MV-4-11 (cell line): ENCODE measurements around the gene YWHAG.
"Not testable (repeated sequence)": the region's sequence is repeated elsewhere in the genome, so short reads cannot be mapped to it uniquely, and the experiment has no call there.

Experiments used
- DNase-seq: peaks from one replicate; lab custom pipeline; 2025; lab: John Stamatoyannopoulos, UW

YWHAG gene

GRCh38 chr7:76318488-76319353 is 40.1 kb downstream of the YWHAG start:
- peak; percentile 93 for DNase-seq

DNA sequence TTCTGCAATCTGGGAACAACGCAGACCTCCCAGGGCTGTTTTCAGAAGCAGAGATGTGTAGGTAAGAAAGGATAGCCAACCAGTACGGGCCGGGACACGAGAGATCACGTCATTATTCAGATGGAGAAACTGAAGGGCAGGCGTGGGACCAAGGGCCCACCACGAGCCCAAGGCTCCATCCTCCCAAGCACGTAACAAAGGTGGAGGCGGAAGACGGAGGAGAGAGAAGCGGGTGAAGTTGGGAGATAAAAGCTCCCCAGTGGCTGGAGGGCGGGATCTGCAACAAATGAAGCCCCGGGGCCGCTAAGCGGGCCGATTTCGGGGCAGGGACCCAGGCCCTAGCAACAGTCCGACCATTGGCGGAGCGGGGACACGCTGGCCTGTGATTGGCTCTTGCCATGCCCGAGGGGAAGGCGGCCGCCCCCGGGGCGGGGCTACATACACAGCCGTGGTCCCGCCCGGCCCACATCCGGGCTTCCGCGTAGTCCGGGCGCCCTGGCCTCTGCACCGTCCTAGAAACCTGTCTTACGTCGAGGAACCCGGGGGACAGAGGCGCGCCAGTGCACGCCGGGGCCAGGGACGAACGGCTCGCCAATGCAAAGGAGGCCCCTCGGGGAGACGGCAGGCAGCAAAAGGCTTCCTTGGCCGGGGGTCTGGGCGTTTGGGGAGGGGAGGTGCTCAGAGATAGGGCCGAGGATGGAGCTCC is 40.9 kb downstream of the YWHAG start:
- peak; percentile 95 for DNase-seq

- no peak for DNase-seq
These were observed 41.6 kb downstream of the YWHAG start for GRCh38 chr7:76316984-76317781.

DNA sequence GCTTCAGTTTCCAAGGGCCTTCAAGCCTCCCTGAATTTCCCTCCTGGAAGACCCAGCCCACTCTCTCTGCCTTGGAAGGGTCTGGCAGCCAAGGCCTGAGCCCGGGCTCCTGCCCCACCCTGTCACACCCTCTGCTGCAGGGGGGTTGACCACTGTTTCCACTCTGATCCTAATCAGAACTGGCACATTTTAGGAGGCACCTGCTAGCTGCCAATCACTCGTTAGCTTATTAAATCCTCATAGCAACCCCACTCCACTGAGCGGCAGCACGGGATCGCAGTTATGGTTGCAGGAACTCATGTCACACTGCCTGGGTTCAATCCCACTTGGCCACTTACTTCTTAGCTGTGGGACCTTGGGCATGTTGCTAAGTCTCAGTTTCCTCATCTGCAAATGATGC is 43.4 kb downstream of the YWHAG start:
- DNase-seq: no peak

DNA sequence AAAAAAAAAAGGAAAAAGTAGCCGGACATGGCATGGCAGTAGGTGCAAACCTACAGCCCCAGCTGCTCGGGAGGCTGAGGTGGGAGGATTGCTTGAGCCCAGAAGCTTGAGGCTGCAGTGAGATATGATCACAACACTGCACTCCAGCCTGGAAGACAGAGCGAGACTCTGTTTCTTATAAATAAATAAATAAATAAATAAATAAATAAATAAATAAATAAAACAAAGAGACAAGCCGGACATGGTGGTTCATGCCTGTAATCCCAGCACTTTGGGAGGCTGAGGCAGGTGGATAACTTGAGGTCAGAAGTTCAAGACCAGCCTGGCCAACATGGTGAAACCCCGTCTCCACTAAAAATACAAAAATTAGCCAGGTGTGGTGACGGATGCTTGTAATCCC is 44.1 kb downstream of the YWHAG start:
- not testable (repeated sequence) for DNase-seq

- peak; percentile 89 for DNase-seq
These were observed 44.6 kb downstream of the YWHAG start for GRCh38 chr7:76314042-76314721.

DNA sequence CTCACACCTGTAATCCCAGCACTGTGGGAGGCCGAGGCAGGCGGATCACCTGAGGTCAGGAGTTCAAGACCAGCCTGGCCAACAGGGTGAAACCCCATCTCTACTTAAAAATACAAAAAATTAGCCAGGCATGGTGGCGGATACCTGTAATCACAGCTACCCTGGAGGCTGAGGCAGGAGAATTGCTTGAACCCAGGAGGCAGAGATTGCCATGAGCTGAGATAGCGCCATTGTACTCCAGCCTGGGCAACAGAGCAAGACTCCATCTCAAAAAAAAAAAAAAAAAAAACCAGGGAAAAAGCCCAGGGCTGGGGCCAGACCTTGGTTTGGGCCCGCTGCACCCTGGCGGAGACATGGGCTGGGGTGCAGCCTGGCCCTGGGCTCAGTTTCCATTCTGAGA is 47.0 kb downstream of the YWHAG start:
- DNase-seq: not testable (repeated sequence)

DNA sequence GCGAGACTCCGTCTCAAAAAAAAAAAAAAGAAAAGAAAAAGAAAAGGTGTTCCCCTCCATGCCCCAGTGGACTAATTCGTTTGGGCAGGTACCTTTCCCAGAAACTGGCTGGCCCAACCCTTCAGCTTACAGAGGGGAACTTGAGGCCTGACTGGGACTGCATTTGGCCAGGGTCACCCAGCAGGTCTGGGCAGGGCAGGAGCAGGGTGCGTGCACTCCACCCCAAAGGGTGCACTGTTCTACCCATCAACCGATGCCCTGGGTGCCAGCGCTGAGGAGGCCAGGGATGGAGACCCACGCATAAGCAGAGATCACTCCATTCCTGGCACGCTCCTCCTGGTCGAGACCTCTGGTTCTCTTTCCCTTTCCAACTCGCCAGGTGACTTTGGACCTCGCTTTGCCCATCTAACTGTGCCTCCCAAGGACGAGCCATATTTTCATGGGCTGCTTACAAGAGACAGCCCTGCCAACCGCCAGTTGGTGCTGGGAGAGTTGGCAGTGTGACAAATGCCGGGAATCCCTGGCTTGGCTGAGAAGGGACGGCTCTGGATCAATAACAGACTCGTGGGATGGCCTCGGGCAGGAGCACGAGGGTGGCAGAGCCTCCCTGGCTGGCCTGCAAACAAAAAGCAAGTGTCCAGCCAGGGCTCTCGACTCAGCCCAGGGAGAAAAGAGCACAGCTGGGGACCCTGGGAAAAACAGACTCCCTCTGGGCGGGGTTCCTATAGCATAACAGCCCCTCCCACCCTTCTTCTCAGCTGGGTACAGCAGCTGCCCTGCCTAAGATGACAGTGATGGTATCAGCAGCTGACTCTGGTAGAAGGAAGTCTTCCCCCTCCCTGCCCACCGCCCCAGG is 48.5 kb downstream of the YWHAG start:
- no peak for DNase-seq

- DNase-seq: not testable (repeated sequence)
These were observed 49.3 kb downstream of the YWHAG start for GRCh38 chr7:76309341-76310101.

DNA sequence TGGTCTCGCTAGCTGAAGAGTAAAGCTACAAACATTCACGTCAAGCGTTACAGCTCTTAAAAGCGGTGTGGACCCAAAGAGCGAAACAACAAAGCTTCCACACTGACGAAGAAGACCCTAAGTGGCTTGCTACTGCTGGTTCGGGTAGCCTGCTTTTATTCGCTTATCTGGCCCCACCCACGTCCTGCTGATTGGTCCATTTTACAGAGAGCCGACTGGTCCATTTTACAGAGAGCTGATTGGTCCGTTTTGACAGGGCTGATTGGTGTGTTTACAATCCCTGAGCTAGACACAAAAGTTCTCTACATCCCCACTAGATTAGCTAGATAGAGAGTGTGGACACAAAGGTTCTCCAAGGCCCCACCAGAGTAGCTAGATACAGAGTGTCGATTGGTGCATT is 49.9 kb downstream of the YWHAG start:
- DNase-seq: not testable (repeated sequence)

GRCh38 chr7:76304888-76305375 is 53.9 kb downstream of the YWHAG start:
- no peak for DNase-seq

DNA sequence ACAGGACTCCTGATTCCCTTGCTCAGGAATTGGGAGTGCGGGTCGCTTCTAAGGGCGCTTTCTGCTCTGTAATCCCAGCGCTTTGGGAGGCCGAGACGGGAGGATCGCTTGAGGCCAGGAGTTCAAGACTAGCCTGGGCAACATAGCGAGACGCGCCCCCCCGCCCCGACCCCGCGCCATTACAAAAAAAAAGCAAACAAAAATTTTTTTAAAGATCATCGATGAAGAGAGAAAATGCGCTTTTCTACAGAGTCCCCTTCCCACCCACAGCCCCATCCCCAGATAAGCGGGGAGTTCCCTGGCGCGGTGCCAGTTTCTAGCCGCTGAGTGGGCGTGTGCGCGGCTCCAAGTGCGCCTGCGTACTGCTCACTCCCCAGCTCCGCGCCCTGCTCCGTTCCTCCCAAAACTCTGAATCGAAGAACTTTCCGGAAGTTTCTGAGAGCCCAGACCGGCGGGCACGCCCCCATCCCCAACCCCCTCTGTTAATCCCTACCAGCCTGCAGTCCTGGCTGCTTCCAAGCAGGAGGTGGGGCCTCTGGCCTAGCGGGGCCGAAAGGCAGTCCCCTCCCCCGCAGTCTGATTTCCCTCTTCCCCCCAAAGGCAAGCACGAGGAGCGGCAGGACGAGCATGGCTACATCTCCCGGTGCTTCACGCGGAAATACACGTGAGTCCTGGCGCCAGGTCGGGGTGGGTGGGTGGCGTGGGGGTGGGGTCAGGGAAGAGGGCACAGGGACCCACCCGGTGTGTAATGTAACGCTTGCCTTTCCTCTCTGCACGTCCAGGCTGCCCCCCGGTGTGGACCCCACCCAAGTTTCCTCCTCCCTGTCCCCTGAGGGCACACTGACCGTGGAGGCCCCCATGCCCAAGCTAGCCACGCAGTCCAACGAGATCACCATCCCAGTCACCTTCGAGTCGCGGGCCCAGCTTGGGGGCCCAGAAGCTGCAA is 55.3 kb downstream of the YWHAG start:
- DNase-seq: peak; percentile 89

DNA sequence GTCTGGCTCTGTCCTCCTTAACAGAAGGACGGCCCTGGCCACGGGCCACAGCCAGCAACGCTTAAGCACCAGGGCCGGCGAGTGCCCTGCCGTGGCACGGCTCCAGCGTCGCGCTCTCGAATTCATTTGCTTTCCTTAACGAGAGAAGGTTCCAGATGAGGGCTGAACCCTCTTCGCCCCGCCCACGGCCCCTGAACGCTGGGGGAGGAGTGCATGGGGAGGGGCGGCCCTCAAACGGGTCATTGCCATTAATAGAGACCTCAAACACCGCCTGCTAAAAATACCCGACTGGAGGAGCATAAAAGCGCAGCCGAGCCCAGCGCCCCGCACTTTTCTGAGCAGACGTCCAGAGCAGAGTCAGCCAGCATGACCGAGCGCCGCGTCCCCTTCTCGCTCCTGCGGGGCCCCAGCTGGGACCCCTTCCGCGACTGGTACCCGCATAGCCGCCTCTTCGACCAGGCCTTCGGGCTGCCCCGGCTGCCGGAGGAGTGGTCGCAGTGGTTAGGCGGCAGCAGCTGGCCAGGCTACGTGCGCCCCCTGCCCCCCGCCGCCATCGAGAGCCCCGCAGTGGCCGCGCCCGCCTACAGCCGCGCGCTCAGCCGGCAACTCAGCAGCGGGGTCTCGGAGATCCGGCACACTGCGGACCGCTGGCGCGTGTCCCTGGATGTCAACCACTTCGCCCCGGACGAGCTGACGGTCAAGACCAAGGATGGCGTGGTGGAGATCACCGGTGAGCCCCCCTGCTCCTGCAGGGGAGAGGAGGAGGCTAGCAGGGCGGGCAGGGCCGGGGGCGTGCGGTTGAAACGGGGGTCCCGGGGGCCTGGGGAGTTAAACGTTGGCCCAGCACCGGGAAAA is 56.2 kb downstream of the YWHAG start, which contains the start of gene HSPB1:
Gene HSPB1, plus strand, starts transcription at position 327 of the 855 bp plus-strand sequence. Its CDS starts 40 bp downstream, at position 367.
- peak; percentile 82 for DNase-seq

GRCh38 chr7:76301000-76301399 is 57.8 kb downstream of the YWHAG start:
- DNase-seq: no peak

DNA sequence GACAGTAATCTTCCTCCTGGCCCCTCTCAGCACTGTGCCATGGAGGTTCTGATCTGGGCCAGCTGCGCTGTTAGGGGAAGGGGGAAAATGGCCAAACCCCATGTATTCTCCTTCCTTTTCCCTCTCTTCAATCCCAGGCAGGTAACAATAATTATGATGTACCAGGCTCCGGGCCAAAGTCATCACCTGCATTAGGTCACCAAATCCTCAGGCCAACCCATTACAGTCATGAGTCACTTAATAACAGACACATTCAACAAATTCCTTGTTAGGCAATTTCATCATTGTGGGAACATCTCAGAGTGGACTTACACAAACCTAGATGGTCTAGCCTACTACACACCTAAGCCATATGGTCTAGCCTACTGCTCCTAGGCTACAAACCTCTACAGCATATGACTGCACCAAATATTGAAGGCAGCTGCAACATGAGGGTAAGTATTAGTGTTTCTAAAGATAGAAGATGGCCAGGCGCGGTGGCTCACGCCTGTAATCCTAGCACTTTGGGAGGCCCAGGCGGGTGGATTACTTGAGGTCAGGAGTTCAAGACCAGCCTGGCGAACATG is 58.5 kb downstream of the YWHAG start:
- DNase-seq: peak; percentile 59

DNA sequence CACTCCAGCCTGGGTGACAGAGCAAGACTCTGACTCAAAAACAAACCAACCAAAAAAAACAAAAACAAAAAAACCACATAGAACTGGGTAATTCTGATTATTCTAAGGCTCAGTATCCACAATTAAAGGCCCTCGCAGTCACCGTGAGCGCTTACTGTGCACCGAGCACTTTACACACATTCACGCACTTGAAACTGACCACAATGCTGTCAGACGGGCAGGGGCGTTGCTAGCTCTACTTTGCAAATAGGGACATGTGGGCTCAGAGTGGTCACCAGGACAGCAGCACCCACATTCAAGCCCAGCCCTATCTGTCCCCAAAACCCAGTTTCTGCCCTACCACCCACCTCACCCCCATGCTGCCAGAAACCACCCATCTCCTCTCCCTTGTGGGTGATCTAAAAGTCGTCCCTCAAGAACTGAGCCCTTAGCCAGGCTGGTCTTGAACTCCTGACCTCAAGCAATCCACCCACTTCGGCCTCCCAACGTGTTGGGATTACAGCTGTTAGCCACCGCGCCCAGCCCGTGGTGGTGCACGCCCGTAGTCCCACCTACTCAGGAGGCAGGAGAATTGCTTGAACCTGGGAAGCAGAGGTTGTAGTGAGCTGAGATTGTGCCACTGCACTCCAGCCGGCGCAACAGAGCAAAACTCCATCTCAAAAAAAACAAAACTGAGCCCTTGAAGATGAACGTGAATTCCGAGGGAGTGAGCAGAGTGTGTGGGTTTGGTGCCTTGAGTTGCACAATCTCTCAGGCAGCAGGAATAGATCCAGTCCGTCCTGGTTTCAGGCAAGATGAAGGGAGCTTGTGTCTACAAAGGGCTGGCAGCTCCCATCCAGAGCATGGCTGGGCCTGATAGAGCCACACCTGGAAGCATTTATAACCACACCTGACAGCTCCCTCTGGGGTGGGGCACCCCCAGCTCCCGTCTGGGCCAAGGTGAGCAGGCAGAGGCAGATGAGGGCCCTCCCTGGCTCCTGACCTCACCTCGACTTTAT is 61.7 kb downstream of the YWHAG start:
- peak; percentile 24 for DNase-seq
